Fibroblast of lung (primary cell): ENCODE data around the gene DDC. TPM values are rescaled to one million over a fixed set of nuclear protein-coding genes. Genes with fewer than 3 reads are reported as not detected.

Source experiments
- DNase-seq, 2 donors: peaks; one replicate each; pipeline versions ENCODE4 v3.0.0 to v3.0.0-alpha.2; 2010; ENCODE audit warnings: low read depth in 2 of 2
- H2AFZ ChIP-seq: 2 replicates; pipeline ENCODE4 v1.5.1; 2012; ENCODE audit warnings: low read length, control low read depth, inconsistent platforms
- H3K27ac ChIP-seq: 2 replicates; pipeline ENCODE4 v1.5.1; 2011; ENCODE audit warnings: low read length, control low read depth; ENCODE audit not compliant: insufficient read depth
- H3K27me3 ChIP-seq: 2 replicates; pipeline ENCODE4 v1.5.1; 2011; ENCODE audit warnings: mild to moderate bottlenecking, low read length; ENCODE audit not compliant: control insufficient read depth, insufficient read depth
- H3K36me3 ChIP-seq: 2 replicates; pipeline ENCODE4 v1.5.1; 2011; ENCODE audit warnings: low read length; ENCODE audit not compliant: control insufficient read depth, insufficient read depth
- H3K4me1 ChIP-seq: 2 replicates; pipeline ENCODE4 v1.5.1; 2011; ENCODE audit warnings: low read length; ENCODE audit not compliant: control insufficient read depth, insufficient read depth; ENCODE audit errors: extremely low read depth
- H3K4me2 ChIP-seq: 2 replicates; pipeline ENCODE4 v1.5.1; 2011; ENCODE audit warnings: low read length, control low read depth; ENCODE audit not compliant: insufficient read depth; ENCODE audit errors: extremely low read depth
- H3K4me3 ChIP-seq, 4 experiments: fragments of 200-600 bp in 1 of 4; sonication (generic) in 1 of 4; replicated peaks in 1 of 4; 2 replicates each; pipeline ENCODE4 v1.5.1; 2011 to 2016; ENCODE audit warnings: low read length in 4 of 4, low read depth in 3 of 4, mild to moderate bottlenecking in 3 of 4, control low read depth in 2 of 4, inconsistent platforms in 1 of 4, mixed read lengths in 1 of 4; ENCODE audit not compliant: insufficient read depth in 1 of 4; ENCODE audit errors: control extremely low read depth in 1 of 4
- H3K79me2 ChIP-seq: 2 replicates; pipeline ENCODE4 v1.5.1; 2012; ENCODE audit warnings: mild to moderate bottlenecking, low read length, inconsistent platforms; ENCODE audit not compliant: control insufficient read depth, insufficient read depth
- H3K9ac ChIP-seq: 2 replicates; pipeline ENCODE4 v1.5.1; 2011; ENCODE audit warnings: mild to moderate bottlenecking, low read length, control low read depth; ENCODE audit not compliant: insufficient read depth
- H3K9me3 ChIP-seq: 2 replicates; pipeline ENCODE4 v1.5.1; 2012; ENCODE audit warnings: low read depth, low read length; ENCODE audit not compliant: control insufficient read depth, insufficient read depth
- H4K20me1 ChIP-seq: 2 replicates; pipeline ENCODE4 v1.5.1; 2011; ENCODE audit warnings: low read length; ENCODE audit not compliant: control insufficient read depth, insufficient read depth; ENCODE audit errors: extremely low read depth
- CTCF ChIP-seq, 2 donors: IDR thresholded peaks in 1 of 2; conservative IDR thresholded peaks in 1 of 2; 1 replicate in 1 of 2; 2 replicates in 1 of 2; pipeline ENCODE4 v1.5.1; 2011 to 2012; ENCODE audit warnings: low read length in 2 of 2, control low read depth in 1 of 2, inconsistent platforms in 1 of 2, low read depth in 1 of 2, mild to moderate bottlenecking in 1 of 2
- EZH2 ChIP-seq: IDR thresholded peaks from 2 replicates; pipeline ENCODE4 v1.5.1; 2012; ENCODE audit warnings: low read length, control low read depth, mild to moderate bottlenecking; ENCODE audit errors: missing control alignments
- polyA plus RNA-seq, 2 donors: library from polyadenylated mRNA; depleted of rRNA in 1 of 2; stranded (reverse) in 1 of 2; unstranded in 1 of 2; fragments of >200 nt; gene quantifications; 2 replicates each; pipeline ENCODE4 v1.2.1, GENCODE V29; 2011 to 2012; ENCODE audit warnings: missing spikeins in 1 of 2
- total RNA-seq: library from RNA; depleted of rRNA; stranded (reverse); fragments of >200 nt; gene quantifications from 2 replicates; pipeline ENCODE4 v1.2.1, GENCODE V29; 2014

DDC gene
- total and polyA plus RNA-seq, 2 donors (not counting 1 experiment from before 2014, with no cell fraction given) = not detected

GRCh38 chr7:50610521-50611277 is 45.5 kb upstream of the DDC start:
- H3K9me3 ChIP-seq = no peaks in the 10 kb centered on the region
- H3K4me1 ChIP-seq = no peaks in the 10 kb centered on the region
- no peak overlapping the region for H3K4me2 ChIP-seq
- no peaks in the 10 kb centered on the region for H4K20me1 ChIP-seq
- no peak overlapping the region for H3K4me3 ChIP-seq
- TF ChIP-seq EZH2 (no peak), CTCF (conservative IDR thresholded peaks at IDR 0.05 in 1 of 2, IDR thresholded peaks at IDR 0.05 in 1 of 2; ENCODE audit: low read depth in 1 of 2, low read length in 2 of 2) (no peak)
- H3K36me3 ChIP-seq = no peaks in the 10 kb centered on the region
- DNase-seq = peak; percentile 28 to 85
- H3K27me3 ChIP-seq = no peaks in the 10 kb centered on the region
- H2AFZ ChIP-seq = no peak overlapping the region
- H3K27ac ChIP-seq = no peak overlapping the region
- no peak overlapping the region for H3K9ac ChIP-seq
- H3K79me2 ChIP-seq = no peaks in the 10 kb centered on the region

- TF ChIP-seq EZH2 = no peak
- no peak for TF ChIP-seq CTCF (conservative IDR thresholded peaks at IDR 0.05 in 1 of 2, IDR thresholded peaks at IDR 0.05 in 1 of 2; ENCODE audit: low read depth in 1 of 2, low read length in 2 of 2)
- peaks cover 3% of the 10 kb centered on the region for H3K36me3 ChIP-seq
- no peak for DNase-seq
- no peaks in the 10 kb centered on the region for H3K27me3 ChIP-seq
- no peak overlapping the region for H3K9ac ChIP-seq
- H2AFZ ChIP-seq = no peak overlapping the region
- no peaks in the 10 kb centered on the region for H3K9me3 ChIP-seq
- no peak overlapping the region for H3K4me2 ChIP-seq
- no peaks in the 10 kb centered on the region for H4K20me1 ChIP-seq
- no peak overlapping the region for H3K4me3 ChIP-seq
- no peak overlapping the region for H3K27ac ChIP-seq
- H3K4me1 ChIP-seq = no peaks in the 10 kb centered on the region
- no peaks in the 10 kb centered on the region for H3K79me2 ChIP-seq
Observed at GRCh38 chr7:50608196-50608906, 43.1 kb upstream of the DDC start.

GRCh38 chr7:50607524-50608125 is 42.4 kb upstream of the DDC start:
- no peak overlapping the region for H3K4me2 ChIP-seq
- H3K9ac ChIP-seq = no peak overlapping the region
- H3K36me3 ChIP-seq = peaks cover 3% of the 10 kb centered on the region
- no peaks in the 10 kb centered on the region for H3K9me3 ChIP-seq
- H3K27ac ChIP-seq = no peak overlapping the region
- no peaks in the 10 kb centered on the region for H3K4me1 ChIP-seq
- H3K4me3 ChIP-seq = no peak overlapping the region
- TF ChIP-seq EZH2 (no peak), CTCF (conservative IDR thresholded peaks at IDR 0.05 in 1 of 2, IDR thresholded peaks at IDR 0.05 in 1 of 2; ENCODE audit: low read depth in 1 of 2, low read length in 2 of 2) (no peak)
- no peaks in the 10 kb centered on the region for H3K27me3 ChIP-seq
- H2AFZ ChIP-seq = no peak overlapping the region
- H3K79me2 ChIP-seq = no peaks in the 10 kb centered on the region
- H4K20me1 ChIP-seq = no peaks in the 10 kb centered on the region
- peak in 1 of 2 donors; percentile 6 for DNase-seq
